Naive B cell (primary cell): ENCODE data around the gene ACTN2. TPM values are rescaled to one million over a fixed set of nuclear protein-coding genes. Genes with fewer than 3 reads are reported as not detected.

Experiments used
- ATAC-seq, 2 donors: fragments of 150-1000 bp; cut with Tn5 transposase; 2 replicates each; pipeline ENCODE4 v1.10.0; 2021; ENCODE audit warnings: low read depth in 2 of 2, mild to moderate bottlenecking in 2 of 2, moderate library complexity in 2 of 2
- DNase-seq: peaks from one replicate; pipeline ENCODE4 v3.0.0; 2022
- H3K27ac Mint-ChIP-seq, 6 donors: one replicate each; pipeline ENCODE4 v1.8.0; 2020 to 2022; ENCODE audit warnings: mild to moderate bottlenecking in 6 of 6, mixed read lengths in 6 of 6, moderate library complexity in 5 of 6, inconsistent platforms in 2 of 6
- H3K27me3 Mint-ChIP-seq, 3 donors: one replicate each; pipeline ENCODE4 v1.8.0; 2021 to 2022; ENCODE audit warnings: mixed read lengths in 3 of 3, mild to moderate bottlenecking in 1 of 3
- H3K36me3 Mint-ChIP-seq, 2 donors: one replicate each; pipeline ENCODE4 v1.8.0; 2020 to 2022; ENCODE audit warnings: mixed read lengths in 2 of 2, inconsistent platforms in 1 of 2, mild to moderate bottlenecking in 1 of 2
- H3K4me1 Mint-ChIP-seq, 3 donors: one replicate each; pipeline ENCODE4 v1.8.0; 2020 to 2022; ENCODE audit warnings: mixed read lengths in 3 of 3, inconsistent platforms in 1 of 3, mild to moderate bottlenecking in 1 of 3, moderate library complexity in 1 of 3
- H3K4me3 Mint-ChIP-seq, 8 donors: one replicate each; pipeline ENCODE4 v1.8.0; 2020 to 2022; ENCODE audit warnings: mild to moderate bottlenecking in 8 of 8, mixed read lengths in 8 of 8, moderate library complexity in 8 of 8, inconsistent platforms in 2 of 8
- H3K9me3 Mint-ChIP-seq, 7 donors: one replicate each; pipeline ENCODE4 v1.8.0; 2020 to 2022; ENCODE audit warnings: mixed read lengths in 7 of 7, mild to moderate bottlenecking in 5 of 7, inconsistent platforms in 2 of 7, moderate library complexity in 1 of 7
- polyA plus RNA-seq, 6 donors: library from polyadenylated mRNA; unstranded; fragments of 300-500 nt; fragmentation: Illumina TruSeq; gene quantifications; one replicate each; pipeline ENCODE4 v1.2.3, GENCODE V29; 2021; ENCODE audit warnings: low read depth in 6 of 6

The ACTN2 gene
- polyA plus RNA-seq, 6 donors from 2014 or later = not detected

DNA sequence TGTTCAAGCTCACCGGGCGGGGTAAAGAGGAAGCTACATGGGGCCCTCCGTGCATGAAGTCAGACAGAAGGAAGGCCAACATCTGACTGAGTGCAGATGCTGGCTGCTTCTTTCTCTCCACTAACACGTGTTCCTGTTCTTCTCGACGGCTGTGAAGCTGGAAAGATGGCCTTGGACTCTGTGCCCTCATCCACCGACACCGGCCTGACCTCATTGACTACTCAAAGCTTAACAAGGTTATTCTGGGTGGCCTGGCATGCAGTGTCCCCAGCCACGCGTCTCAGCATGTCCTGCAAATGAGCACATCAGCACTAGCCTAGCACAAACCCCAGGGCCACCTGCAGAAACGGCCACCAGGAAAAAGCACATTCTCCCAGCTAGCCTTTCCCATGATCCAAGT, 41.2 kb downstream of the ACTN2 start:
- Mint-ChIP-seq H3K9me3 (peaks cover 0 to 6% (median 2%) of the 10 kb centered on the region in 7 donors), H3K4me1 (no peaks in the 10 kb centered on the region), H3K36me3 (no peaks in the 10 kb centered on the region), H3K27ac (no peak overlapping the region), H3K27me3 (peaks cover 4 to 17% (median 9%) of the 10 kb centered on the region in 3 donors), H3K4me3 (no peak overlapping the region)
- no peak for DNase-seq
- no peak for ATAC-seq

DNA sequence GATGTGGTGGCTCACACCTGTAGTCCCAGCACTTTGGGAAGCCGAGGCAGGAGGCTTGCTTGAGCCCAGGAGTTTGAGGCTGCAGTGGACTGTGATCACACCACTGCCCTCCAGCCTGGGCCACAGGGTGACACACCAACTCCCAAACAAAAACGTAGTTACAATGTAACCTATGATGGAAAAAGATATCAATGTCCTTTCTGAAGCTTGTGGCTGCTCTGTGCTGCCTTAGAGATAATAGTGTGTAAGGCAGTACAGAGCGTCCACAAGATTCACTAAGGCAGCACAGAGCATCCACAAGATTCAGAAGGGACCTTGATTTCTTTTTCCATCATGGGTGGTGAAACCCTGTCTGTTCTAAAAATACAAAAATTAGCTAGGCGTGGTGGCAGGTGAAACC, 42.5 kb downstream of the ACTN2 start:
- H3K4me3 Mint-ChIP-seq = no peak overlapping the region
- H3K4me1 Mint-ChIP-seq = no peaks in the 10 kb centered on the region
- no peaks in the 10 kb centered on the region for H3K36me3 Mint-ChIP-seq
- H3K27me3 Mint-ChIP-seq = peaks cover 4 to 17% (median 14%) of the 10 kb centered on the region in 3 donors
- H3K27ac Mint-ChIP-seq = no peak overlapping the region
- ATAC-seq (no peak), DNase-seq (no peak)
- H3K9me3 Mint-ChIP-seq = peaks cover 0 to 6% (median 2%) of the 10 kb centered on the region in 7 donors

DNA sequence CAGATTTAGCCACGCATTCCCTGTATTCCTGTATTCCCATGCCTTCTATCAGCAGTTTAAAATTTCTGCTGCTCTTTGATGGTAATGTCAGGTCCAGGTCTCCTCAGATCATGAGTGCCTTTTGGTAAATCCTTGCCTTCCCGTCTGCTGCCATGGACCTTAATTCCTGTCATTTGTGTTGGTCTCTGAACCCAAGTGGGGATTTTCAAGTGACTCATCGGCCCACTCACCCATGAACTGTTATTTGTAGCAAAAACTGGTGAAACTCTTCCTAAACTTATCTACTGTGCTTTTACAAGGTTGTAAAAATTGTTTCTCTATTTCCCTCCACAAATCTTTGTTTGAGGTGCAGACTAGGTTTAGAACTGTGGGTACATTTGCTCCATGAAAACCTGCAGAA, 47.4 kb downstream of the ACTN2 start:
- H3K36me3 Mint-ChIP-seq = no peaks in the 10 kb centered on the region
- no peaks in the 10 kb centered on the region for H3K9me3 Mint-ChIP-seq
- no peaks in the 10 kb centered on the region for H3K4me1 Mint-ChIP-seq
- ATAC-seq = no peak
- H3K27ac Mint-ChIP-seq = no peak overlapping the region
- no peak for DNase-seq
- H3K4me3 Mint-ChIP-seq = no peak overlapping the region
- peaks cover 5 to 22% (median 9%) of the 10 kb centered on the region in 3 donors for H3K27me3 Mint-ChIP-seq

DNA sequence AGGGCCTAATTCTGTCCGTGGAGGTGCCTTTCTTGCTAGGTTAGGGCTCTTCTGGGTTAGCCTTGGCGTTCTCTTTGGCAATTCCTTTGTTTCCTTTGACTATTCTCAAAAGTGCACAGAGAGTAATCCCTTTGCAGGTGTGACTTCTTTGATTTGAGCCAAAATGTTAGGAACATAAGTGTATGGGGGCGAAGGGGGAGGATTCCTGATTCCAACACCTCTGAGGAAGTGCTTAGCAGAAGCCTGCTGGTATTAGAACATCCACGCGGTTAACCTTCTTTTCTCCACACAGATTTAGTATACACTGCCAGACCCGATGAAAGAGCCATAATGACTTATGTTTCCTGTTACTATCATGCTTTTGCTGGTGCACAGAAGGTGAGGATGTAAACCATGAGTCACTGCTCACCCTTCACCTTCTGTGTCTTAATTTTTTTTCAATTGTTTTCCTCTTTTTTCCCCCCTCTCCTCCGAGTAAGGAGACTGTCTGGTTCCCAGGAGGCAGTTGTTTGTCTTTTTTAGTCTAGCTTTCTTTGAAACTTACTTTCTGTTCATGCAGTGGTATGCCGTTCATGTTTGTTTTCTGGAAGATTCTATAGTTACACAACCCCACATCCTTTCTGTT, 48.0 kb downstream of the ACTN2 start:
- Mint-ChIP-seq H3K27me3 (peaks cover 5 to 22% (median 9%) of the 10 kb centered on the region in 3 donors), H3K4me3 (no peak overlapping the region), H3K9me3 (no peaks in the 10 kb centered on the region), H3K4me1 (no peaks in the 10 kb centered on the region), H3K27ac (no peak overlapping the region), H3K36me3 (no peaks in the 10 kb centered on the region)
- no peak for ATAC-seq
- DNase-seq = no peak

DNA sequence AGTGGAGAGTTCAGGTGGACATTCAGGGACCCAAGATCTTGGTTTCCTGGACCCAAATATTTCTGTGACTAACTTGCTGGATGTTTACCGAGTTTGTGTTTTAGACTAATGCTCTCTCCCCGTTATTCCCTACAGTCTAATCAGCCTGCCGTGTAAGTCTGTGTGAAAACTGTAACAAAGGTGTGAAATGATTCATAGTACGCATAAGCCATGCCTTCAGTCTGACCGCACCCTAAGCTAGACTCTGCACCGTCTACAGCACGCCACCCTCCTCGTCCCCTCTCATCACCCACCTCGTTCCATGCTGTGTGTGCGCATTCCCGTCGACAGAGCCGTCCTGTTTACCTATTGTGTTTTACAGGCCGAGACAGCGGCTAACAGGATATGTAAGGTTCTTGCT, 50.5 kb downstream of the ACTN2 start:
- H3K27ac Mint-ChIP-seq = peak overlapping the region in 1 of 6 donors; percentile 8
- H3K36me3 Mint-ChIP-seq = peaks cover 0 to 4% of the 10 kb centered on the region in 2 donors
- H3K4me1 Mint-ChIP-seq = no peaks in the 10 kb centered on the region
- DNase-seq (no peak), ATAC-seq (no peak)
- H3K27me3 Mint-ChIP-seq = peaks cover 21 to 28% (median 23%) of the 10 kb centered on the region in 3 donors
- peak overlapping the region in 1 of 8 donors; percentile 60 for H3K4me3 Mint-ChIP-seq
- H3K9me3 Mint-ChIP-seq = peaks cover 0 to 1% (median 0%) of the 10 kb centered on the region in 7 donors

DNA sequence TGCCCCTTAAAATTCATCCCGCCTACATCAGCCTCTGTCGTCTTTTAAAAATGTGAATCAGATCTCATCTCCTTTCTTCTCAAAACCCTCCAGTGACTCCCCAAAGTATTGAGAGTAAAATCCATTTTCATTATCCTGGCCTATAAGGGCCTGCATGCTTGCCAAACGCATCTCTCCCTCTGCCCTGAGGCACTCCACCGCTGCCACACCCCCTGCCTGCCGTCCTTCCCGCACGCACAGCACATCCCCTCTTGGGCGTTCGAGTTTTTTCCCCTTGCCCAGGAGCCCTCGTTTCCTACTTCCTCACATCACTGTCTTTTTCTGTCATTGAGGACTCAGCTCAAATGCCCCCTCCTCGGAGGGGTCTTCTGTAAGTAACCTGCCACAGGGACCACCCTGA, 55.5 kb downstream of the ACTN2 start:
- Mint-ChIP-seq H3K27ac (peak overlapping the region in 1 of 6 donors; percentile 85), H3K27me3 (peaks cover 27 to 29% (median 28%) of the 10 kb centered on the region in 3 donors), H3K36me3 (peaks cover 0 to 4% of the 10 kb centered on the region in 2 donors), H3K9me3 (peaks cover 0 to 1% (median 0%) of the 10 kb centered on the region in 7 donors), H3K4me1 (no peaks in the 10 kb centered on the region), H3K4me3 (no peak overlapping the region)
- ATAC-seq = no peak
- DNase-seq = no peak

DNA sequence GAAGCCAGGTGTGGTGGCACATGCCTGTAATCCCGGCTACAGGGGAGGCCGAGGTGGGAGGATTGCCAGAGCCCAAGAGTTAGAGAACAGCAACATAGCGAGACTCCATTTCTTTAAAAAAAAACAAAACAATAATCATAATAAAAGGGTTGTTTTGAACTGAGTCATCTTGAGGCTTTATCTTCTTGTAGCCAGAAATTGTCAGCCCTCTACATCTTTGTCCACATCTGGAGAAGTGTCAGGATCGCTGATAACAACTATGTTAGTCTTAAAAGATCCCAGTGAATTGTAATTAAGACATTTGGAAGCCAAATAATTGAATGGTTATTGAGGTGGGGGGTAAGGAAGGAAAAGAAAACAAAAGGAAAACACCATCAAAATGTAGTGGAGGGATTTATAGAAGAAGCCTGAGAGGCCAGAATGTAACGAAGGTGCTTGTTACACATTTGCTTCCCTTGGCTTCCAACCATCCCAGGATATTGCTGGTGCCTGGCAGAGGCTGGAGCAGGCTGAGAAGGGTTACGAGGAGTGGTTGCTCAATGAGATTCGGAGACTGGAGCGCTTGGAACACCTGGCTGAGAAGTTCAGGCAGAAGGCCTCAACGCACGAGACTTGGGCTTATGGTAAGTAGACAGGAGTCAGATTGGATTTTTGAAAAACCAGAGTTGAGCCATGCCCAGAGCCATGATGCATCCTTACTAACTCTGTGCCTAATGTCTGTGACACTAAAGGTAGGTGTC, 56.3 kb downstream of the ACTN2 start:
- no peaks in the 10 kb centered on the region for H3K4me1 Mint-ChIP-seq
- DNase-seq (no peak), ATAC-seq (no peak)
- peaks cover 0 to 4% of the 10 kb centered on the region in 2 donors for H3K36me3 Mint-ChIP-seq
- H3K4me3 Mint-ChIP-seq = no peak overlapping the region
- peak overlapping the region in 1 of 6 donors; percentile 68 for H3K27ac Mint-ChIP-seq
- peaks cover 0 to 1% (median 0%) of the 10 kb centered on the region in 7 donors for H3K9me3 Mint-ChIP-seq
- peaks cover 20 to 29% (median 25%) of the 10 kb centered on the region in 3 donors for H3K27me3 Mint-ChIP-seq

DNA sequence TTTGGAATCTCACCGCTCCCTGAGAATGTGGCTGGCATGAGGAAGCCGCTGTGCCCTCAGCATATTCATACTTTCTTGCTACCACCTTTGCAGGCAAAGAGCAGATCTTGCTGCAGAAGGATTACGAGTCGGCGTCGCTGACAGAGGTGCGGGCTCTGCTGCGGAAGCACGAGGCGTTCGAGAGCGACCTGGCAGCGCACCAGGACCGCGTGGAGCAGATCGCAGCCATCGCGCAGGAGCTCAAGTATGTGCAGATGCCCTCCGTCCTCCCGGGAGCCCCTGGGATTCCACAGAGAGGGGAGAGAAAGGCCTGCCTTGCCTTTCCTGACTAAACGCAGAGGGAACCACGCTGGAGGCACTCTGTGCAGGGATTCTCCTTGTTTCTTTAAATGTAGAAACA, 58.2 kb downstream of the ACTN2 start:
- ATAC-seq (no peak), DNase-seq (no peak)
- Mint-ChIP-seq H3K4me1 (no peaks in the 10 kb centered on the region), H3K36me3 (peaks cover 0 to 4% of the 10 kb centered on the region in 2 donors), H3K4me3 (no peak overlapping the region), H3K9me3 (peaks cover 0 to 1% (median 0%) of the 10 kb centered on the region in 7 donors), H3K27me3 (peaks cover 26 to 34% (median 31%) of the 10 kb centered on the region in 3 donors), H3K27ac (no peak overlapping the region)

DNA sequence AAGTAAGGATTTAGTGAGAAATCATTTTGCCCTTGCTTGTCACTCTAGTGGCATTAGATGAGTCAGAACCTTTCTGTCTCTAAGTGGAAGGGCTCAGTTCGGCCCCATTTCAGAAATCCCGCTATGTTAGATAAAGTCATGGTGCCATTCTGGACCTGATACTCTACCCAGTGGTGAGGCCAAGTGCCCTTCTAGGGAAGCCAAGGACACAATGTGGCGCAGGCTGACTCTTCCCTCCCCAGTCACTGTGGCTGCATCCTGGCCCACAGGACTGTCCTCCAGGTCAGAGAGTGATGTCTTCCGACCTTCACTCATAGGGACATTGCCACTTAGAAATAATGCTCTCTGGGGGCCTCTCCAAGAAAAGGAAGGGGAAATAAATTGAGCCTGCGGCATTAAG, 60.5 kb downstream of the ACTN2 start:
- H3K4me3 Mint-ChIP-seq = no peak overlapping the region
- H3K27me3 Mint-ChIP-seq = peaks cover 5 to 26% (median 23%) of the 10 kb centered on the region in 3 donors
- no peaks in the 10 kb centered on the region for H3K4me1 Mint-ChIP-seq
- H3K9me3 Mint-ChIP-seq = no peaks in the 10 kb centered on the region
- no peak for ATAC-seq
- no peak for DNase-seq
- no peaks in the 10 kb centered on the region for H3K36me3 Mint-ChIP-seq
- H3K27ac Mint-ChIP-seq = no peak overlapping the region

DNA sequence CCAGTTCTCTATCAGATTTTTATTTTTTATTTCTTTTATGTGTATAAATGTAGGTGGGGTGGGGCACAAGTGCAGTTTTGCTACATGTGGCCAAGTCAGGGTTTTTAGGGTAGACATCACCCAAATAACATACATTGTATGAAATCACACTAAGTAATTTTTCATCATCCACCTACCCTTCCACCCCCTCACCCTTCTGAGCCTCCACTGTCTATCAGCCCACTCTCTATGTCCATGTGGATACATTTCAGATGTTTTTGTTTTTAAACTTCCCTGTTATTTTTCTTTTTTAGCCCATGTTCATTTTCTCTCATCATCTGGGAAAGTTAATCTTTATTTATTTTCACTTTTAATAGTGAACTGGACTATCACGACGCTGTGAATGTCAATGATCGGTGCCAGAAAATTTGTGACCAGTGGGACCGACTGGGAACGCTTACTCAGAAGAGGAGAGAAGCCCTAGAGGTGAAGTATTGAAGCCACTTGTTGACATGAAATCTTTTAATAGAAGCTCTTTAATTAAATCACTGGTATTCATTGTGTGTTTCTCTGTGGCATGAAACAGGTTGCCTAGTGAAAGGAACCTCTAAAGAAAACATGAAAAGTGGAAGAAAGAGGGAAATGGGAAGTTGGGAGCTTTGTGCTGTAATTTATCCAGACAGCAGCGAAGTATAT, 61.1 kb downstream of the ACTN2 start:
- no peaks in the 10 kb centered on the region for H3K36me3 Mint-ChIP-seq

DNA sequence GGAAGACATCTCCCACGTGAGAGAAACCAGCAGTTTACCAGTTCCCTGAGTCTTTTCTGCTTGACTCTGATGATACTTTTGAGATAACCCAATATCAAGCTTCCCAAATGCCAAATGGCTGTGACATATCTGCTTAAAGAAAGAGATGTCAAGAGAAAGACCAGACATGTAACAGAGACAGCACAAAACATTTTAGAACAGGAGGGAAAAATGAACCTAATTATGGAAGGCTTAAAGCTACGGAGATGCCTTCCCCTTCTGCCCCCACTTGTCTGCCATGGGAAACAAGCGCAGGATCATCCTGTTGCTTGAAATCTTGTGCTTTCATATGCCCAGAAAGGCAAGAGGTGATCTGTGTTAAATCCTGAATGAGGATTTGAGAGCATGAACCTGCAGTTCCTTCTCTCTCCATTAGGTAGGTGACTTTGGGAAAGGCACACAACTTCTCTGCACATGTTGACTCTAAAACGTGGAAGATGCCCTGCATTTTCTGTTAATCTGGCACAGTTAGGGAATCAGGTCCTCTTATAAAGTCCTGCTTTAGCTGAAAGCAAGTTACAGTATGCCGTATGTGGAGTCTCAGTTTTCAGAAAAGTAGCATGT, 62.1 kb downstream of the ACTN2 start:
- ATAC-seq = no peak
- H3K9me3 Mint-ChIP-seq = no peaks in the 10 kb centered on the region
- no peak overlapping the region for H3K4me3 Mint-ChIP-seq
- no peak for DNase-seq
- peaks cover 0 to 13% (median 13%) of the 10 kb centered on the region in 3 donors for H3K27me3 Mint-ChIP-seq
- H3K4me1 Mint-ChIP-seq = no peaks in the 10 kb centered on the region
- no peak overlapping the region for H3K27ac Mint-ChIP-seq
- no peaks in the 10 kb centered on the region for H3K36me3 Mint-ChIP-seq

More for the DNA sequence above, 61.1 kb downstream of the ACTN2 start:
- DNase-seq = no peak
- Mint-ChIP-seq H3K4me1 (no peaks in the 10 kb centered on the region), H3K4me3 (no peak overlapping the region), H3K9me3 (no peaks in the 10 kb centered on the region), H3K27ac (no peak overlapping the region), H3K27me3 (peaks cover 0 to 22% (median 17%) of the 10 kb centered on the region in 3 donors)
- no peak for ATAC-seq

DNA sequence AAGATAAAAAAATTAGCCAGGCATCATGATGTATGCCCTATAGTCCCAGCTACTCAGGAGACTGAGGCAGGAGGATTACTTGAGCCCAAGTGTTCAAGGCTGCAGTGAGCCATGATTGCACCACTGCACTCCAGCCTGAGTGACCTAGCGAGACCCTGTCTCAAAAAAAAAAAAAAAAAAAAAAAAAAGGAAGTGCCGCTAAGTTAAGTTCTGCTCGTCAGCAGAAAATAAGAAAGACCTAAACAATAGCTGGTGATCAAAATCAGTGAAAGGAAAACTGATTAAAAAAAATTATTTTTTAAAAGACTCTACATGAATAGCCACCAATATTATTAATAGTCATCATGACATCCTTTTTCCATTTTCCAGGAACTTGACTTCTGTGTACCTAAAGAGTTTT, 64.6 kb downstream of the ACTN2 start:
- DNase-seq (no peak), ATAC-seq (no peak)
- Mint-ChIP-seq H3K36me3 (no peaks in the 10 kb centered on the region), H3K4me3 (no peak overlapping the region), H3K4me1 (no peaks in the 10 kb centered on the region), H3K9me3 (no peaks in the 10 kb centered on the region), H3K27ac (no peak overlapping the region), H3K27me3 (peaks cover 8 to 19% (median 13%) of the 10 kb centered on the region in 3 donors)

DNA sequence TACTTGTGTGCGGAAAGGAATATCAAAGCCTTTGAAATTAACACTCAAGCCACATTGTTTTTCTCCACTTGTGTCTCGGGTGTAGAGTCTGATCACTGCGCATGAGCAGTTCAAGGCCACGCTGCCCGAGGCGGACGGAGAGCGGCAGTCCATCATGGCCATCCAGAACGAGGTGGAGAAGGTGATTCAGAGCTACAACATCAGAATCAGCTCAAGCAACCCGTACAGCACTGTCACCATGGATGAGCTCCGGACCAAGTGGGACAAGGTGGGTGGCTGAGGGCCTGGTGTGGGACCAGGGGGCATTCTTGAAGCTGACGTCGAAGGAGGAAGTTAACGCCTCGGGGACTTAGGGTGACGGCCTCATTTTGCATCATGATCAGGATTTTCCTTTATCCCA, 65.1 kb downstream of the ACTN2 start:
- Mint-ChIP-seq H3K27me3 (peaks cover 8 to 19% (median 13%) of the 10 kb centered on the region in 3 donors), H3K9me3 (no peaks in the 10 kb centered on the region), H3K4me3 (no peak overlapping the region), H3K4me1 (no peaks in the 10 kb centered on the region), H3K27ac (no peak overlapping the region), H3K36me3 (no peaks in the 10 kb centered on the region)
- DNase-seq (no peak), ATAC-seq (no peak)
